ENCODE measurements around the gene ERRFI1.

DNA sequence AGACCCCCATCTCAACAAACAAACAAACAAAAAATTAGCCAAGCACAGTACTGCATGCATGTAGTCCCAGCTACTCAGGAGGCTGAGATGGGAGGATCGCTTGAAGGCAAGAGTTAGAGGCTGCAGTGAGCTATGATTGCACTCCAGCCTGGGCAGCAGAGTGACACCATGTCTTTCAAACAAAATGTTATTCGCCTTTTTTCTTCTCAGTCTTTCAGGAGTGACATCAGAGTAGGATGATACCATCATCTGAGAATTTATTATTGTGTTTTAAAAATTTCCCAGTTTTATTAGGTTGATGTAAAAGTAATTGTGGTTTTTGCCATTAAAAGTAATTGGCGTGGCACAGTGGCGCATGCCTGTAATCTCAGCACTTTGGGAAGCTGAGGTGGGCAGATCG is 53.8 kb downstream of the ERRFI1 start:
- TF ChIP-seq, protein P1, sequence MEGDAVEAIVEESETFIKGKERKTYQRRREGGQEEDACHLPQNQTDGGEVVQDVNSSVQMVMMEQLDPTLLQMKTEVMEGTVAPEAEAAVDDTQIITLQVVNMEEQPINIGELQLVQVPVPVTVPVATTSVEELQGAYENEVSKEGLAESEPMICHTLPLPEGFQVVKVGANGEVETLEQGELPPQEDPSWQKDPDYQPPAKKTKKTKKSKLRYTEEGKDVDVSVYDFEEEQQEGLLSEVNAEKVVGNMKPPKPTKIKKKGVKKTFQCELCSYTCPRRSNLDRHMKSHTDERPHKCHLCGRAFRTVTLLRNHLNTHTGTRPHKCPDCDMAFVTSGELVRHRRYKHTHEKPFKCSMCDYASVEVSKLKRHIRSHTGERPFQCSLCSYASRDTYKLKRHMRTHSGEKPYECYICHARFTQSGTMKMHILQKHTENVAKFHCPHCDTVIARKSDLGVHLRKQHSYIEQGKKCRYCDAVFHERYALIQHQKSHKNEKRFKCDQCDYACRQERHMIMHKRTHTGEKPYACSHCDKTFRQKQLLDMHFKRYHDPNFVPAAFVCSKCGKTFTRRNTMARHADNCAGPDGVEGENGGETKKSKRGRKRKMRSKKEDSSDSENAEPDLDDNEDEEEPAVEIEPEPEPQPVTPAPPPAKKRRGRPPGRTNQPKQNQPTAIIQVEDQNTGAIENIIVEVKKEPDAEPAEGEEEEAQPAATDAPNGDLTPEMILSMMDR (conservative IDR thresholded peaks at IDR 0.05; ENCODE audit: low read length) = no peak
- no peak for TF ChIP-seq EZH2phosphoT487 (IDR thresholded peaks at IDR 0.05; ENCODE audit: borderline replicate concordance, low read depth, low read length)
